A673 (cell line): ENCODE data around the gene C12orf42. TPM values are rescaled to one million over a fixed set of nuclear protein-coding genes. Genes with fewer than 3 reads are reported as not detected.

Experiments
- BruUV-seq: library from RNA; stranded (reverse); fragments of 400-500 nt; replicated peaks from 2 replicates; lab custom pipeline; 2021; lab: Mats Ljungman, UMichigan
- CTCF ChIA-PET: fragments of 300-600 bp; sonication (Branson Sonifier 250); formaldehyde crosslinking; loops from one replicate; lab custom pipeline; 2022; ENCODE audit warnings: antibody characterized with exemption; lab: Charles Lee
- POLR2A ChIA-PET: fragments of 300-600 bp; sonication (Branson Sonifier 250); formaldehyde crosslinking; loops from one replicate; lab custom pipeline; 2022; ENCODE audit warnings: antibody characterized with exemption; ENCODE audit not compliant: low non-redundant PET; lab: Charles Lee
- DNase-seq: peaks from one replicate; pipeline ENCODE4 v3.0.0-alpha.2; 2015; ENCODE audit warnings: low spot score
- H3K27ac ChIP-seq: fragments of 200-600 bp; sonication (generic); 2 replicates; pipeline ENCODE4 v1.5.1; 2016; ENCODE audit warnings: mixed run types, low read depth, mild to moderate bottlenecking, mixed read lengths, antibody characterized with exemption, low read length; ENCODE audit not compliant: poor library complexity, severe bottlenecking
- H3K27me3 ChIP-seq: fragments of 200-600 bp; sonication (generic); replicated peaks from 2 replicates; pipeline ENCODE4 v1.6.1; 2017; ENCODE audit warnings: mixed run types, low read depth, mild to moderate bottlenecking, mixed read lengths, antibody characterized with exemption, low read length; ENCODE audit not compliant: insufficient read depth, poor library complexity
- H3K36me3 ChIP-seq: fragments of 200-600 bp; sonication (generic); 2 replicates; pipeline ENCODE4 v1.6.1; 2016; ENCODE audit warnings: mixed run types, mild to moderate bottlenecking, mixed read lengths, antibody characterized with exemption, low read length; ENCODE audit not compliant: insufficient read depth, poor library complexity, severe bottlenecking
- H3K4me1 ChIP-seq: fragments of 200-600 bp; sonication (generic); 2 replicates; pipeline ENCODE4 v1.6.1; 2017; ENCODE audit warnings: mixed run types, mild to moderate bottlenecking, mixed read lengths, antibody characterized with exemption, low read length; ENCODE audit not compliant: insufficient read depth, poor library complexity, severe bottlenecking
- H3K4me3 ChIP-seq: fragments of 200-600 bp; sonication (generic); 2 replicates; pipeline ENCODE4 v1.5.1; 2016; ENCODE audit warnings: low read depth, mixed run types, mild to moderate bottlenecking, mixed read lengths, low read length; ENCODE audit not compliant: poor library complexity, severe bottlenecking
- H3K9me3 ChIP-seq: fragments of 200-600 bp; sonication (generic); 2 replicates; pipeline ENCODE4 v1.6.1; 2016; ENCODE audit warnings: mixed run types, low read depth, mild to moderate bottlenecking, mixed read lengths, antibody characterized with exemption, low read length; ENCODE audit not compliant: poor library complexity, severe bottlenecking
- CTCF ChIP-seq: fragments of 300-800, 200-600 bp; sonication (generic); conservative IDR thresholded peaks from 2 replicates; pipeline ENCODE4 v1.5.1; 2017; ENCODE audit warnings: low read depth, mild to moderate bottlenecking, antibody characterized with exemption, low read length, moderate library complexity, mixed read lengths
- EZH2 ChIP-seq: fragments of 200-600 bp; sonication (generic); IDR thresholded peaks from 2 replicates; pipeline ENCODE4 v1.6.1; 2017; ENCODE audit warnings: borderline replicate concordance, low read depth, mild to moderate bottlenecking, mixed read lengths, antibody characterized with exemption, low read length; ENCODE audit not compliant: poor library complexity, severe bottlenecking
- intact Hi-C: fragments of 100-400 bp; cut with micrococcal nuclease; formaldehyde crosslinking; loops from one replicate; pipeline ENCODE4 v1.10.0; 2022; ENCODE audit not compliant: unreplicated experiment
- total RNA-seq: library from RNA; stranded (reverse); gene quantifications from 2 replicates; pipeline ENCODE4 v1.2.3, GENCODE V29; 2021

The C12orf42 gene
- total RNA-seq, 1 experiment from 2014 or later, result not detected

- CTCF ChIA-PET, result no interaction called here
- BruUV-seq, result no TSS peak
These were observed 38.3 kb downstream of the C12orf42 start for GRCh38 chr12:103457471-103457870.

DNA sequence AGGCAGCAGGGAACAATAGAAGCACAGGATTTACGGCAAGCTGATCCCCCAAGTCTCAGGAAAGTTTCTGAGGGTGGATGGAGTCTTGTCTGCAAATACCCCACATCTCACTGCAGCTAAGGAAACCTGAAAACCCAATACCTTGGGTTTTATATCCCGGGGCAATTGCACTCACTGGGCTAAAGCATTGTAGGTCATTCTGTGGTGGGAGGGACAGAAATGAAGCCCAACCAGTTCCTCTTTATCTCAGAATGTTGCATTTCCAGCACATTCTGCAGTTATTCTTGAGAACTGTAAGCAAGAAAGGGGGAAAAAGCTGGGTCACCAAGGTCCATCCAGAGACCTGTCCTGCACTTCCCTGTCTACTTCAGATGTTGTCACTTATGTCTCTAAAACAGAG is 39.8 kb downstream of the C12orf42 start:
- CTCF ChIA-PET, result no interaction called here
- H3K27ac ChIP-seq, result no peak overlapping the region
- peaks cover 5% of the 10 kb centered on the region for H3K27me3 ChIP-seq
- no peak overlapping the region for H3K4me3 ChIP-seq
- H3K36me3 ChIP-seq, result no peaks in the 10 kb centered on the region
- TF ChIP-seq EZH2, result no peak
- TF ChIP-seq CTCF, result no peak
- POLR2A ChIA-PET, result no interaction called here
- no peak for DNase-seq
- no TSS peak for BruUV-seq
- intact Hi-C loops, result no loop called here
- H3K9me3 ChIP-seq, result no peaks in the 10 kb centered on the region
- no peaks in the 10 kb centered on the region for H3K4me1 ChIP-seq

More at GRCh38 chr12:103457471-103457870, 38.3 kb downstream of the C12orf42 start:
- no peak for TF ChIP-seq EZH2
- no peak for TF ChIP-seq CTCF
- Histone ChIP-seq H3K9me3 (no peaks in the 10 kb centered on the region), H3K4me1 (no peaks in the 10 kb centered on the region), H3K27me3 (peaks cover 5% of the 10 kb centered on the region), H3K36me3 (no peaks in the 10 kb centered on the region), H3K27ac (no peak overlapping the region), H3K4me3 (no peak overlapping the region)
- POLR2A ChIA-PET, result no interaction called here
- no peak for DNase-seq
- intact Hi-C loops, result no loop called here

DNA sequence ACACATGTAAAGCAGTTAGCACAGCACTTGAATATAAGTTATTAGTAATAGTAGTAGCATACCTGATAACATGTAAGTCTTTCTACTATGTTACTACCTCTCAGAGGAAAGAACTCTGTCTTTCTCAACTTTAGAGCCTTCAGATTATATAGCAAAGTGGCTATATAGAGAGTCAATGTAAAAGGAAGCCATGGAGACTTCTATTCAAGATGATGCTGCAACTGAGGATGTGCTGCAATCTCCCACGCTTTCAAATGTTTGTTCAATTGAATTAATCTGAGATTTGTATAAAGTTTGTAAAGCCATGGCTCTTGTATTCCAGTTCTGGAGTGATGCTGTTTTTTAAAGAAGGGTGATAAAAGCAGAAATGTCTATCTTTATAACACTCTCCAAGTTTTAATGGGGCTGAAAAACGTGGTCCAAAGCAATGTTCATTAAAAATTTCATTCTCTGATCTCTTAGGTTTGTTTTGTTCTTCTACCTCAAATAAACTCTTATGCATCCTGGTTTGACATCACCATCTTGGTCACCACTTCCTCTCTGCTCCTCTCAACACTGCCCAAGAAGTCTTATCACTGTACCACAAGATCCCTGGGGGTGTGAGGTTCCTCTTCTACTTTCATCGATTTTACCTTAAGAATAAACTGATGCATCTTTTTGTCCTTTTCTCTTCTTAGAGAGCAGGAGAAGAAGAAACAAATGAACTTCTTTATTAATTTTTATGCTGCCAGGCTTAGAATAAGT is 40.6 kb downstream of the C12orf42 start:
- TF ChIP-seq EZH2, result no peak
- no peak for TF ChIP-seq CTCF
- DNase-seq, result no peak
- intact Hi-C loops, result no loop called here
- POLR2A ChIA-PET, result no interaction called here
- H3K27me3 ChIP-seq, result peaks cover 5% of the 10 kb centered on the region
- H3K4me3 ChIP-seq, result no peak overlapping the region
- no peak overlapping the region for H3K27ac ChIP-seq
- H3K4me1 ChIP-seq, result no peaks in the 10 kb centered on the region
- H3K9me3 ChIP-seq, result no peaks in the 10 kb centered on the region
- BruUV-seq, result no TSS peak
- no peaks in the 10 kb centered on the region for H3K36me3 ChIP-seq
- CTCF ChIA-PET, result no interaction called here
